GM12878 (cell line): ENCODE measurements around the gene TAX1BP1. TPM values are rescaled to one million over a fixed set of nuclear protein-coding genes. Genes with fewer than 3 reads are reported as not detected.

Source experiments
- ATAC-seq: fragments of 200-7000 bp; cut with Tn5 transposase; 3 replicates; pipeline ENCODE4 v1.9.1; 2020; ENCODE audit warnings: mild to moderate bottlenecking, moderate library complexity
- BruUV-seq: library from RNA; stranded (reverse); fragments of 400-500 nt; replicated peaks from 2 replicates; lab custom pipeline; 2021; lab: Mats Ljungman, UMichigan
- CTCF ChIA-PET: fragments of 300-600 bp; sonication (Branson Sonifier 250); formaldehyde crosslinking; extraction: SDS; loops from one replicate; lab custom pipeline; 2021; ENCODE audit warnings: inconsistent platforms; lab: Yijun Ruan, JAX
- POLR2A ChIA-PET: fragments of 350-600 bp; formaldehyde crosslinking; extraction: SDS; loops from one replicate; lab custom pipeline; 2021; ENCODE audit warnings: inconsistent platforms; lab: Charles Lee
- RAD21 ChIA-PET: fragments of 300-600 bp; sonication (Branson Sonifier 250); formaldehyde crosslinking; loops from one replicate; lab custom pipeline; 2023; ENCODE audit warnings: antibody characterized with exemption; ENCODE audit not compliant: unreplicated experiment; lab: Charles Lee
- SMC1A ChIA-PET: fragments of 300-600 bp; sonication (Branson Sonifier 250); formaldehyde crosslinking; loops from one replicate; lab custom pipeline; 2023; ENCODE audit not compliant: unreplicated experiment, uncharacterized antibody; lab: Charles Lee
- DNase-seq: peaks from one replicate; pipeline ENCODE4 v3.0.0-alpha.2; 2011; ENCODE audit warnings: low read depth, low spot score
- FAIRE-seq: peaks from 3 replicates; lab custom pipeline; 2011; peaks lifted over from hg19 to GRCh38; lab: Jason Lieb, UNC
- H2AFZ ChIP-seq: 2 replicates; pipeline ENCODE4 v1.6.0; 2011; ENCODE audit warnings: low read depth, low read length, control low read depth; ENCODE audit not compliant: control insufficient read depth
- H3K27ac ChIP-seq: 2 replicates; pipeline ENCODE4 v1.5.1; 2011; ENCODE audit warnings: control low read depth; ENCODE audit not compliant: control insufficient read depth, insufficient read depth
- H3K27me3 ChIP-seq, 2 experiments: replicated peaks in 1 of 2; 2 replicates each; pipeline versions ENCODE4 v1.6.0 to v1.6.1; 2011; ENCODE audit warnings: low read length in 1 of 2; ENCODE audit not compliant: control insufficient read depth in 2 of 2, insufficient read depth in 2 of 2
- H3K36me3 ChIP-seq, 2 experiments: 2 replicates each; pipeline ENCODE4 v1.5.1; 2011; ENCODE audit warnings: low read length in 1 of 2; ENCODE audit not compliant: control insufficient read depth in 2 of 2, insufficient read depth in 2 of 2
- H3K4me1 ChIP-seq: 2 replicates; pipeline ENCODE4 v1.6.1; 2011; ENCODE audit warnings: mild to moderate bottlenecking, low read length, moderate library complexity, mixed read lengths; ENCODE audit not compliant: control insufficient read depth, insufficient read depth
- H3K4me2 ChIP-seq: 2 replicates; pipeline ENCODE4 v1.6.0; 2011; ENCODE audit warnings: control low read depth; ENCODE audit not compliant: control insufficient read depth, insufficient read depth
- H3K4me3 ChIP-seq: fragments of 200-600 bp; sonication (generic); 2 replicates; pipeline ENCODE4 v1.5.1; 2016
- H3K79me2 ChIP-seq: 2 replicates; pipeline ENCODE4 v1.6.0; 2011; ENCODE audit warnings: low read length; ENCODE audit not compliant: control insufficient read depth, insufficient read depth
- H3K9ac ChIP-seq: 2 replicates; pipeline ENCODE4 v1.8.0; 2011; ENCODE audit warnings: low read length, control low read depth, mixed read lengths; ENCODE audit not compliant: control insufficient read depth, insufficient read depth
- H3K9me3 ChIP-seq: replicated peaks from 3 replicates; pipeline ENCODE4 v1.5.1; 2011; ENCODE audit warnings: mild to moderate bottlenecking, low read length; ENCODE audit not compliant: control insufficient read depth, insufficient read depth
- H4K20me1 ChIP-seq: 2 replicates; pipeline ENCODE4 v1.6.0; 2011; ENCODE audit not compliant: control insufficient read depth, insufficient read depth
- BHLHE40 ChIP-seq, 2 experiments: fragments of 450-650 bp in 1 of 2; IDR thresholded peaks; 2 replicates each; pipeline ENCODE4 v1.6.1; 2011 to 2017; ENCODE audit warnings: low read depth in 2 of 2, borderline replicate concordance in 1 of 2, improper control_type of control experiment in 1 of 2, low read length in 1 of 2, mild to moderate bottlenecking in 1 of 2
- NFYB ChIP-seq: IDR thresholded peaks from 2 replicates; pipeline ENCODE4 v1.6.1; 2011; ENCODE audit warnings: low read depth, mild to moderate bottlenecking, low read length, improper control_type of control experiment, moderate library complexity; ENCODE audit not compliant: insufficient read depth
- POU2F2 ChIP-seq: IDR thresholded peaks from 3 replicates; pipeline ENCODE4 v1.6.1; 2011; ENCODE audit warnings: low read depth, mild to moderate bottlenecking, low read length, borderline replicate concordance
- RAD21 ChIP-seq: IDR thresholded peaks from 2 replicates; pipeline ENCODE4 v1.6.1; 2011; ENCODE audit warnings: mild to moderate bottlenecking, low read depth, low read length, moderate library complexity; ENCODE audit not compliant: insufficient read depth
- RUNX3 ChIP-seq: IDR thresholded peaks from 2 replicates; pipeline ENCODE4 v1.6.1; 2012; ENCODE audit warnings: low read length, inconsistent platforms
- SMC3 ChIP-seq: IDR thresholded peaks from 2 replicates; pipeline ENCODE4 v1.6.1; 2011; ENCODE audit warnings: low read length, improper control_type of control experiment, borderline replicate concordance
- WRNIP1 ChIP-seq: IDR thresholded peaks from 2 replicates; pipeline ENCODE4 v1.6.1; 2011; ENCODE audit warnings: low read depth, low read length, improper control_type of control experiment, borderline replicate concordance
- WGBS: methylation state at CpG from one replicate; pipeline ENCODE4 v1.1.6; 2016; ENCODE audit warnings: low lambda C conversion rate; ENCODE audit not compliant: insufficient replicate concordance, insufficient coverage; ENCODE audit errors: missing lambda C conversion rate; 5-methylcytosine and 5-hydroxymethylcytosine counted together
- in situ Hi-C: fragments of 300-500 bp; cut with MboI; formaldehyde crosslinking; loops from 9 replicates; pipeline ENCODE4 v1.14.3; 2018; ENCODE audit warnings: mixed read lengths
- intact Hi-C: fragments of 100-400 bp; cut with micrococcal nuclease; formaldehyde crosslinking; loops from one replicate; pipeline ENCODE4 v1.14.2; 2022; ENCODE audit not compliant: unreplicated experiment
- polyA plus RNA-seq, 11 experiments: library from polyadenylated mRNA; depleted of rRNA in 4 of 11; unstranded in 6 of 11; stranded (reverse) in 5 of 11; fragments of >200 nt; fragmentation: Nextera tagmentation in 4 of 11; fragmentation: Illumina TruSeq in 1 of 11; extraction: Ambion mirVana in 4 of 11; extraction: Trizol in 1 of 11; gene quantifications; 1 replicate in 1 of 11; 2 replicates in 10 of 11; pipeline versions ENCODE4 v1.2.1 to v1.2.3, GENCODE V29; 2011 to 2016; ENCODE audit warnings: inconsistent platforms in 2 of 11, missing spikeins in 2 of 11, low read depth in 1 of 11
- total RNA-seq, 4 experiments: library from RNA; depleted of rRNA in 3 of 4; stranded (reverse); fragments of >200 nt in 3 of 4; fragmentation: Illumina TruSeq in 1 of 4; extraction: Trizol in 1 of 4; gene quantifications; 2 replicates each; pipeline versions ENCODE4 v1.2.1 to v1.2.3, GENCODE V29; 2013 to 2021
- TF ChIP-seq, protein P1 (sequence below), 3 experiments: IDR thresholded peaks in 2 of 3; conservative IDR thresholded peaks in 1 of 3; 2 replicates each; pipeline ENCODE4 v1.5.1; 2011; ENCODE audit warnings: low read depth in 3 of 3, low read length in 3 of 3, mild to moderate bottlenecking in 3 of 3, control low read depth in 2 of 3, moderate library complexity in 2 of 3, inconsistent platforms in 1 of 3, mixed read lengths in 1 of 3; ENCODE audit not compliant: control insufficient read depth in 2 of 3, insufficient read depth in 1 of 3; ENCODE audit errors: extremely low read depth in 1 of 3

Gene TAX1BP1
- total and polyA plus RNA-seq, 10 of the 15 experiments (the other 5 are each of a cell fraction or from before 2014, with no cell fraction given) = 30.8 to 105 (median 52.0) TPM

DNA sequence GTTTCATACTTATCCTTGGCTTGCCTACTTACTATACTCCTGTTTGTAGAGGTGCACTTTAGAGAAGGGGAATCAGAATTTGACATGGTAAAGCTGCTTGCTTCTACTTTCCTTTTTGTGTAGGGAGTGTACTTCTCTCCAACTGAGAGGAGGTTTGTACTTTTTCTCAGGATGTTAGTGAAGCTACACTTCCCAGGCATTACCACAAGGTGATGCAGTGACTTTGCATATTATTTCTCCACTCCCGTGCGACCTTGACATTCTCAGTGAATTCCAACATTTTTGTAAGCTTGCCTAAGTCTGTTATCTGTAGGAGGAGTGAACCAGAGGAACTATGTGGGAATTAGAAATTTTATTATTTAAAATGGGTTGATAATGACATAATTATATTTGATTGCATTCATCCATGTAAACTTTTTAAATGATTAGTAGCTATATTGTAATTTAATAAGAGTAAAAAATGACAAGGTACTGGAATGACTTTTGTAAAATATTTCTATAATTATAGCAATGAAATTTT is 5.2 kb downstream of the TAX1BP1 start:
- 97% methylated on average over 2 of the region's 2 CpGs for WGBS
- Histone ChIP-seq H3K4me2 (peak overlapping the region; percentile 56), H2AFZ (no peak overlapping the region), H3K9me3 (no peaks in the 10 kb centered on the region), H3K9ac (no peak overlapping the region), H4K20me1 (no peaks in the 10 kb centered on the region), H3K4me3 (no peak overlapping the region), H3K27me3 (no peaks in the 10 kb centered on the region), H3K36me3 (peaks cover 2 to 6% of the 10 kb centered on the region in 2 experiments), H3K4me1 (no peaks in the 10 kb centered on the region), H3K79me2 (peaks cover 44% of the 10 kb centered on the region)
- RAD21 ChIA-PET = interaction anchor here (0.6 to 2.4 kb wide), 7 partner anchors 19 to 549 kb away, joined by 3 to 15 read pairs (median 4); no protein-coding TSS in a partner anchor
- no peak for DNase-seq
- CTCF ChIA-PET = interaction anchor here (0.9 to 2.6 kb wide), 16 partner anchors 10 to 549 kb away, joined by 3 to 32 read pairs (median 4); partner anchors contain the start of gene HIBADH
- in situ Hi-C loops = no loop called here
- FAIRE-seq = peak; percentile 56
- SMC1A ChIA-PET = interaction anchor here (0.9 to 3.6 kb wide), 8 partner anchors 9 to 176 kb away, joined by 3 to 33 read pairs (median 3); no protein-coding TSS in a partner anchor
- ATAC-seq = peak; percentile 21; the same call in 2 of the 3 replicates
- BruUV-seq = no TSS peak
- TF ChIP-seq RAD21 (peak; percentile 58), BHLHE40 (IDR thresholded peaks at IDR 0.05; ENCODE audit: borderline replicate concordance in 1 of 2, low read depth in 2 of 2, low read length in 1 of 2) (peak; percentile 35 to 38; a peak in 1 of 4 replicates), SMC3 (peak; percentile 55), WRNIP1 (no peak), POU2F2 (peak; percentile 41; the same call in 1 of the 3 replicates), NFYB (no peak), RUNX3 (no peak)
- TF ChIP-seq, protein P1, sequence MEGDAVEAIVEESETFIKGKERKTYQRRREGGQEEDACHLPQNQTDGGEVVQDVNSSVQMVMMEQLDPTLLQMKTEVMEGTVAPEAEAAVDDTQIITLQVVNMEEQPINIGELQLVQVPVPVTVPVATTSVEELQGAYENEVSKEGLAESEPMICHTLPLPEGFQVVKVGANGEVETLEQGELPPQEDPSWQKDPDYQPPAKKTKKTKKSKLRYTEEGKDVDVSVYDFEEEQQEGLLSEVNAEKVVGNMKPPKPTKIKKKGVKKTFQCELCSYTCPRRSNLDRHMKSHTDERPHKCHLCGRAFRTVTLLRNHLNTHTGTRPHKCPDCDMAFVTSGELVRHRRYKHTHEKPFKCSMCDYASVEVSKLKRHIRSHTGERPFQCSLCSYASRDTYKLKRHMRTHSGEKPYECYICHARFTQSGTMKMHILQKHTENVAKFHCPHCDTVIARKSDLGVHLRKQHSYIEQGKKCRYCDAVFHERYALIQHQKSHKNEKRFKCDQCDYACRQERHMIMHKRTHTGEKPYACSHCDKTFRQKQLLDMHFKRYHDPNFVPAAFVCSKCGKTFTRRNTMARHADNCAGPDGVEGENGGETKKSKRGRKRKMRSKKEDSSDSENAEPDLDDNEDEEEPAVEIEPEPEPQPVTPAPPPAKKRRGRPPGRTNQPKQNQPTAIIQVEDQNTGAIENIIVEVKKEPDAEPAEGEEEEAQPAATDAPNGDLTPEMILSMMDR (IDR thresholded peaks at IDR 0.05 in 2 of 3, conservative IDR thresholded peaks at IDR 0.05 in 1 of 3; ENCODE audit: control insufficient read depth in 2 of 3, extremely low read depth in 1 of 3, insufficient read depth in 1 of 3, low read depth in 3 of 3, low read length in 3 of 3) = peak; percentile 46 to 64 (median 55); a peak in 5 of 6 replicates
- TF ChIP-seq, all 136 proteins: peak for 5
- intact Hi-C loops = no loop called here
- no peak overlapping the region for H3K27ac ChIP-seq
- POLR2A ChIA-PET = interaction anchor here (1.1 kb wide), 1 partner anchor 29 kb away, joined by 6 read pairs; no protein-coding TSS in a partner anchor
